Natural killer cell (primary cell): ENCODE data around the gene HSD17B1. TPM values are rescaled to one million over a fixed set of nuclear protein-coding genes. Genes with fewer than 3 reads are reported as not detected.

Experiments used
- ATAC-seq, 3 donors: fragments of 150-1000 bp in 2 of 3; fragments of 200-7000 bp in 1 of 3; cut with Tn5 transposase; 1 replicate in 1 of 3; 2 replicates in 2 of 3; pipeline ENCODE4 v1.10.0; 2021; ENCODE audit warnings: mild to moderate bottlenecking in 2 of 3, moderate library complexity in 2 of 3
- DNase-seq, 2 donors: peaks; one replicate each; pipeline versions ENCODE4 v3.0.0 to v3.0.0-alpha.2; 2013 to 2021; ENCODE audit warnings: mixed read lengths in 1 of 2
- H3K27ac ChIP-seq: one replicate; pipeline ENCODE4 v1.5.1; 2013; ENCODE audit warnings: mild to moderate bottlenecking, low read length
- H3K27me3 ChIP-seq: one replicate; pipeline ENCODE4 v1.6.1; 2013; ENCODE audit warnings: low read length; ENCODE audit not compliant: control insufficient read depth, insufficient read depth
- H3K36me3 ChIP-seq: one replicate; pipeline ENCODE4 v1.6.1; 2013; ENCODE audit warnings: low read length; ENCODE audit not compliant: control insufficient read depth, insufficient read depth
- H3K4me1 ChIP-seq: one replicate; pipeline ENCODE4 v1.6.1; 2013; ENCODE audit warnings: low read length; ENCODE audit not compliant: control insufficient read depth, insufficient read depth
- H3K4me3 ChIP-seq: one replicate; pipeline ENCODE4 v1.5.1; 2013; ENCODE audit warnings: low read length
- H3K9me3 ChIP-seq: one replicate; pipeline ENCODE4 v1.6.1; 2013; ENCODE audit warnings: low read length; ENCODE audit not compliant: control insufficient read depth, insufficient read depth
- H3K27ac Mint-ChIP-seq, 2 donors: one replicate each; pipeline ENCODE4 v1.8.0; 2022; ENCODE audit warnings: mild to moderate bottlenecking in 2 of 2, mixed read lengths in 2 of 2, moderate library complexity in 1 of 2
- H3K27me3 Mint-ChIP-seq, 2 donors: one replicate each; pipeline ENCODE4 v1.8.0; 2022; ENCODE audit warnings: low read depth in 2 of 2, mixed read lengths in 2 of 2
- H3K36me3 Mint-ChIP-seq: one replicate; pipeline ENCODE4 v1.8.0; 2022; ENCODE audit warnings: mixed read lengths
- H3K4me1 Mint-ChIP-seq, 2 donors: one replicate each; pipeline ENCODE4 v1.8.0; 2022; ENCODE audit warnings: mixed read lengths in 2 of 2
- H3K4me3 Mint-ChIP-seq: one replicate; pipeline ENCODE4 v1.8.0; 2022; ENCODE audit warnings: mild to moderate bottlenecking, moderate library complexity, mixed read lengths
- H3K9me3 Mint-ChIP-seq, 2 donors: one replicate each; pipeline ENCODE4 v1.8.0; 2022; ENCODE audit warnings: mixed read lengths in 2 of 2
- WGBS: methylation state at CpG from one replicate; pipeline ENCODE4 v1.1.7; 2013; ENCODE audit warnings: missing lambda C conversion rate; ENCODE audit not compliant: insufficient coverage; 5-methylcytosine and 5-hydroxymethylcytosine counted together
- intact Hi-C: fragments of 100-400 bp; cut with micrococcal nuclease; formaldehyde crosslinking; loops from one replicate; pipeline ENCODE4 v1.14.2; 2022
- total RNA-seq, 4 donors: library from RNA; stranded (reverse); fragments of 120-200 nt in 1 of 4; gene quantifications; one replicate each; pipeline versions ENCODE4 v1.2.3 to v1.2.4, GENCODE V29; 2013 to 2022
- TF ChIP-seq, protein P1 (sequence below): fragments of 200-600 bp; IDR thresholded peaks from one replicate; pipeline ENCODE4 v1.8.0; 2022; ENCODE audit warnings: antibody characterized with exemption

Gene HSD17B1
- total RNA-seq, 3 donors from 2014 or later (not counting 1 experiment from before 2014, with no cell fraction given), result 0.68 to 1.6 (median 1.2) TPM

DNA sequence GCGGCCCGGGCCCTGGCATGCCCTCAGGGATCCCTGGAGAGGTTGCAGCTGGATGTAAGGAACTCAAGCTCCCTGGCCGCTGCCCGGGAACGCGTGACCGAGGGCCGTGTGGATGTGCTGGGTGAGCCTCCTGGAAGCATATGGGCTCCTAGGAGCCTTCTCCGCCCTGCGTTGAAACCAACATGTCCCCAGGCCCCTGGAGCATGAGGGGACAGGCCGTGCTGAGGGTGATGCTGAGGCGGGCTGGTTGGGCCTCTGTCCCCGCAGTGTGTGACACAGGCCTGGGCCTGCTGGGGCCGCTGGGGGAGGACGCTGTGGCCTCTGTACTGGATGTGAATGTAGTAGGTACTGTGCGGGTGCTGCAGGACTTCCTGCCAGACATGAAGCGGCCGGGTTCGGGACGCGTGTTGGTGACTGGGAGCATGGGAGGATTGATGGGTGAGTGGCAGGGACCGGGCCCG, 5.7 kb upstream of the HSD17B1 start:
- TF ChIP-seq, protein P1, sequence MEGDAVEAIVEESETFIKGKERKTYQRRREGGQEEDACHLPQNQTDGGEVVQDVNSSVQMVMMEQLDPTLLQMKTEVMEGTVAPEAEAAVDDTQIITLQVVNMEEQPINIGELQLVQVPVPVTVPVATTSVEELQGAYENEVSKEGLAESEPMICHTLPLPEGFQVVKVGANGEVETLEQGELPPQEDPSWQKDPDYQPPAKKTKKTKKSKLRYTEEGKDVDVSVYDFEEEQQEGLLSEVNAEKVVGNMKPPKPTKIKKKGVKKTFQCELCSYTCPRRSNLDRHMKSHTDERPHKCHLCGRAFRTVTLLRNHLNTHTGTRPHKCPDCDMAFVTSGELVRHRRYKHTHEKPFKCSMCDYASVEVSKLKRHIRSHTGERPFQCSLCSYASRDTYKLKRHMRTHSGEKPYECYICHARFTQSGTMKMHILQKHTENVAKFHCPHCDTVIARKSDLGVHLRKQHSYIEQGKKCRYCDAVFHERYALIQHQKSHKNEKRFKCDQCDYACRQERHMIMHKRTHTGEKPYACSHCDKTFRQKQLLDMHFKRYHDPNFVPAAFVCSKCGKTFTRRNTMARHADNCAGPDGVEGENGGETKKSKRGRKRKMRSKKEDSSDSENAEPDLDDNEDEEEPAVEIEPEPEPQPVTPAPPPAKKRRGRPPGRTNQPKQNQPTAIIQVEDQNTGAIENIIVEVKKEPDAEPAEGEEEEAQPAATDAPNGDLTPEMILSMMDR, result no peak
- H3K4me1 ChIP-seq, result peaks cover 13% of the 10 kb centered on the region
- Mint-ChIP-seq H3K27ac (no peak overlapping the region), H3K4me3 (peak overlapping the region; percentile 13), H3K4me1 (peaks cover 9 to 12% of the 10 kb centered on the region in 2 donors), H3K27me3 (no peaks in the 10 kb centered on the region), H3K9me3 (no peaks in the 10 kb centered on the region), H3K36me3 (no peaks in the 10 kb centered on the region)
- H3K27me3 ChIP-seq, result no peaks in the 10 kb centered on the region
- intact Hi-C loops, result no loop called here
- no peak overlapping the region for H3K27ac ChIP-seq
- DNase-seq, result no peak
- no peak for ATAC-seq
- no peak overlapping the region for H3K4me3 ChIP-seq
- no peaks in the 10 kb centered on the region for H3K9me3 ChIP-seq
- 95% methylated on average over 23 of the region's 23 CpGs for WGBS
- H3K36me3 ChIP-seq, result peaks cover 9% of the 10 kb centered on the region

DNA sequence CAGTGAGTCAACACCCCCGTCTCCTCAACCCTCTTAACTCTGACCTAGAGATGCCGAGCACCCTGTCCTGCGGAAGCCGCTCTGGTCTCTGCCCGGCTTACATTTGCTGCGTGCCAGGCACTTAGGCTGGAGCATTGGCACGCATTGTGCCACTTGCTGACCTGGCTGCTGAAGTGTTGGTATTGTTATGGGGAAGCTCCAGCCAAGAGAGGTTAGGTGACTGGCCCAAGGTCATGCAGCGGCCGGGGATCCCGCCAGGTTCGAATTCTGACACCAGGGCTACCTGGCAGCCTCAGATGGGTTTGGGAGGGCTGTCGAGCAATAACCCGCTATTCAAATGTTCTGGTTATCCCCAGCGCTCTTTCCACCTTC, 5.0 kb upstream of the HSD17B1 start:
- intact Hi-C loops, result no loop called here
- Mint-ChIP-seq H3K4me3 (peak overlapping the region; percentile 25), H3K27ac (no peak overlapping the region), H3K9me3 (no peaks in the 10 kb centered on the region), H3K4me1 (peaks cover 9 to 14% of the 10 kb centered on the region in 2 donors), H3K27me3 (no peaks in the 10 kb centered on the region), H3K36me3 (no peaks in the 10 kb centered on the region)
- 92% methylated on average over 14 of the region's 14 CpGs for WGBS
- peaks cover 13% of the 10 kb centered on the region for H3K4me1 ChIP-seq
- ATAC-seq, result no peak
- H3K36me3 ChIP-seq, result peaks cover 8% of the 10 kb centered on the region
- TF ChIP-seq, protein P1, result no peak
- H3K9me3 ChIP-seq, result no peaks in the 10 kb centered on the region
- DNase-seq, result no peak
- H3K27ac ChIP-seq, result no peak overlapping the region
- H3K4me3 ChIP-seq, result no peak overlapping the region
- H3K27me3 ChIP-seq, result no peaks in the 10 kb centered on the region

DNA sequence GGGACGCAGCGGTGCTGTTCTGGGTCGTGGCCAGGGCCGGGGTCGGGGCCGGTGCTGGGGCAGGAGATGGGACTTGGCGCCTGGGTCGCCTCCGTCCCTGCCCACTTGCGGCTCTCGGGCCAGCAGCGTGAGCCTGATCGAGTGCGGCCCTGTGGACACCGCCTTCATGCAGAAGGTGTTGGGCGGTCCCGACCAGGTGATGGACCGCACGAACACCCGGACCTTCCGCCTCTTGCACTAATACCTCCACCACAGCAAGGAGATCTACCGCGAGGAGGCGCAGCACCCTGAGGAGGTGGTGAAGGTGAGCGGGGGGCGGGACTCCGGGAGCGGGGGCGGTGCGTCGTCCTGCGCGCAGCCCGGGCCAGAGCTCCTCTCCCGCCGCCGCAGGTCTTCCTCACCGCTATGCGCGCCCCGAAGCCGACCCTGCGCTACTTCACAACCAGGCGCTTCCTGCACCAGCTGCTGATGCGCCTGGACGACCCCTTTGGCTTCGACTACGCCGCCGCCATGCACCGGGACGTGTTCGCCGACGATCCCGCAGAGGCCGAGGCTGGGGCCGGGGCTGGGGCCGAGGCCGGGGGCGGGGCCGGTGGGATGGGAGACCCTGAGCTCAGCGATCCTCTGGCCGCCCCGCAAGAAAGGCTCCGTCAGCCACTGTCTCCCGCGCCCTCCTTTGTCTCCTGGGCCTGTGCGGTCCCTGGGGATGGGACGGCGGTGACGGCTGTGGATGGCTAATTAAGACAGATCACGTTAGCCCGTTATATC, 4.5 kb upstream of the HSD17B1 start:
- no peaks in the 10 kb centered on the region for H3K9me3 Mint-ChIP-seq
- DNase-seq, result peak; percentile 58 to 83
- no peak overlapping the region for H3K27ac Mint-ChIP-seq
- H3K4me1 Mint-ChIP-seq, result peaks cover 9 to 18% of the 10 kb centered on the region in 2 donors
- H3K27me3 Mint-ChIP-seq, result no peaks in the 10 kb centered on the region
- peak overlapping the region; percentile 11 for H3K4me3 Mint-ChIP-seq
- Histone ChIP-seq H3K36me3 (peaks cover 3% of the 10 kb centered on the region), H3K9me3 (no peaks in the 10 kb centered on the region), H3K27ac (no peak overlapping the region), H3K27me3 (no peaks in the 10 kb centered on the region), H3K4me1 (peaks cover 15% of the 10 kb centered on the region), H3K4me3 (peak overlapping the region; percentile 27)
- intact Hi-C loops, result no loop called here
- H3K36me3 Mint-ChIP-seq, result no peaks in the 10 kb centered on the region
- ATAC-seq, result peak; percentile 71 to 95 (median 93)
- TF ChIP-seq, protein P1, result peak; percentile 22
- WGBS, result 22% methylated on average over 70 of the region's 74 CpGs
